Thyroid gland (tissue), 4 donors: ENCODE data around the gene PHIP.

Source experiments
- POLR2A ChIP-seq, 2 donors: fragments of 450-650 bp; IDR thresholded peaks; one replicate each; pipeline ENCODE4 v1.6.1; 2017; ENCODE audit warnings: antibody characterized with exemption in 2 of 2, mild to moderate bottlenecking in 2 of 2, moderate library complexity in 1 of 2
- TF ChIP-seq, protein P1 (sequence below), 6 experiments: fragments of 200-600 bp in 3 of 6; fragments of 450-650 bp in 3 of 6; sonication (generic) in 3 of 6; IDR thresholded peaks; one replicate each; pipeline ENCODE4 v1.5.1; 2016 to 2019; ENCODE audit warnings: antibody characterized with exemption in 6 of 6, mild to moderate bottlenecking in 2 of 6, inconsistent platforms in 1 of 6, moderate library complexity in 1 of 6

GRCh38 chr6:78917788-78918187 lies 160.3 kb downstream of the PHIP start:
- TF ChIP-seq, protein P1, sequence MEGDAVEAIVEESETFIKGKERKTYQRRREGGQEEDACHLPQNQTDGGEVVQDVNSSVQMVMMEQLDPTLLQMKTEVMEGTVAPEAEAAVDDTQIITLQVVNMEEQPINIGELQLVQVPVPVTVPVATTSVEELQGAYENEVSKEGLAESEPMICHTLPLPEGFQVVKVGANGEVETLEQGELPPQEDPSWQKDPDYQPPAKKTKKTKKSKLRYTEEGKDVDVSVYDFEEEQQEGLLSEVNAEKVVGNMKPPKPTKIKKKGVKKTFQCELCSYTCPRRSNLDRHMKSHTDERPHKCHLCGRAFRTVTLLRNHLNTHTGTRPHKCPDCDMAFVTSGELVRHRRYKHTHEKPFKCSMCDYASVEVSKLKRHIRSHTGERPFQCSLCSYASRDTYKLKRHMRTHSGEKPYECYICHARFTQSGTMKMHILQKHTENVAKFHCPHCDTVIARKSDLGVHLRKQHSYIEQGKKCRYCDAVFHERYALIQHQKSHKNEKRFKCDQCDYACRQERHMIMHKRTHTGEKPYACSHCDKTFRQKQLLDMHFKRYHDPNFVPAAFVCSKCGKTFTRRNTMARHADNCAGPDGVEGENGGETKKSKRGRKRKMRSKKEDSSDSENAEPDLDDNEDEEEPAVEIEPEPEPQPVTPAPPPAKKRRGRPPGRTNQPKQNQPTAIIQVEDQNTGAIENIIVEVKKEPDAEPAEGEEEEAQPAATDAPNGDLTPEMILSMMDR (IDR thresholded peaks at IDR 0.05), result no peak
- no peak for TF ChIP-seq POLR2A (IDR thresholded peaks at IDR 0.05)
